ENCODE measurements around the gene MRPS27.

MRPS27 gene

DNA sequence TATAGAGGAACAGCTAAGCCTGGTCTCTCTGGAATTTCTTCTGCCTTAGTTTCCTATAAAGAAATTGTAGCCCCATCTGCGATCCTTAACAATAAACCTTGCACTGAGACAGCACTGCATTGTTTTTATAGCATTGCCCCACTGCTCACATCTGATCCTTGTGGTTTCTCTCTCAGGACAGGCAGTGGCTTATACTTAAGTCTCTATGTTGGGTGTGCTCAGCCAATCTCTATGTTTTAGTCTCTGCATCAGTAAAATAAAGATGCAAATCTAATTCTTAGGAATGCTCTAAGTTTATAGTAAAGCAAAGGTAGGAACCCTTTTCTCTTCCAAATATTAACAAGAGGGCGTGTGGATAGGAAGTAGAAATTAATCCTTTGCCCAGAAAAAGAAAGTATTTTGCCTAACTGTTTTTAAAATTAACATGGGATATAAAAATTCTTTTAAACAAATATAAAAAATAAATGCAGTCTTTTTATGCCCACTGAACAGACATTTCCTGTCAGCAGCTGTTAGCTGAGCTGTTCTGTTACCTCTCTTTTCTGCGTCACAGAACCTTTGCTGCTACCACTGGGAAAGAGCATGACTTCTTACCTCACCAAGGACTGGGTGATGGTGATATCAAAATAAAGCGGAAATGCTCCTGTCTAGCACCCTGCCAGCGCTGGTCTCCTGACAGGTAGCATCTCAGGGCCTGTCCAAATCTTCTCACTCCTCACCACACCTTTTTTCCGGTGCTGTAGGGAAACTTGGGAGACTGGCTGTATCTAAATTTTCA, 29.5 kb downstream of the MRPS27 start:
- no peak for DNase-seq

DNA sequence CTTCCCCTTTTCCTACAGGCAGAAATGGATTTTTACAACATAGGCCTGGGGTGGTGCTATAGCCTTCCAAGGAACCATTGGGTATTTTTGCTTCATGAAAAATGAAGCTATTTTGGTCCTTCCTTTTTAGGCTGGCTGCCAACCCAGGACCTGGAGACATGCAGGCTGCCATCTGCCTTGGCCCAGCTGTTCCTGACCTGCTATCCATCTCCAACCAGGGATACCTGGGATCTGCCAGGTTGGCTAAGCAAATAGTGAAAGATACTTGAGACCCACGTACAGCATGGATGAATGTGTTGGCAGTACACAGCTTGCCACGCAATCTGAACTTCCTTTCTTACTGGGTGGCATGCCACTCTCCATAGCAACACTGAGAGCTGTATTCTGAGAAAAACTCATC, 31.1 kb downstream of the MRPS27 start:
- no peak for DNase-seq

DNA sequence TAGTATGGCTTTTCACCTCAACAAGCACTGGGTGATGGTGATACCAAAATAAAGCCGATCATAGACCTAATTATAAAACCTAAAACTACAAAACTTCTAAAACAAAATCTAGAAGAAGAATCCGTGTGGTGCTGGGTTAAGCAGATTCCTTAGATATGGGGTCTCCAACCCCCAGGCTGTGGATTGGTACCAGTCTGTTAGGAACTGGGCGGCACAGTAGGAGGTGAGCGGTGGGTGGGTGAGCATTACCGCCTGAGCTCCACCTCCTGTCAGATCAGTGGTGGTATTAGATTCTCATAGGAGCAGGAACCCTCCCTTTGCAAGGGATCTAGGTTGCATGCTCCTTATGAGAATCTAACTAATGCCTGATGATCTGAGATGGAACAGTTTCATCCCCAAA, 33.2 kb downstream of the MRPS27 start:
- no peak for DNase-seq

DNA sequence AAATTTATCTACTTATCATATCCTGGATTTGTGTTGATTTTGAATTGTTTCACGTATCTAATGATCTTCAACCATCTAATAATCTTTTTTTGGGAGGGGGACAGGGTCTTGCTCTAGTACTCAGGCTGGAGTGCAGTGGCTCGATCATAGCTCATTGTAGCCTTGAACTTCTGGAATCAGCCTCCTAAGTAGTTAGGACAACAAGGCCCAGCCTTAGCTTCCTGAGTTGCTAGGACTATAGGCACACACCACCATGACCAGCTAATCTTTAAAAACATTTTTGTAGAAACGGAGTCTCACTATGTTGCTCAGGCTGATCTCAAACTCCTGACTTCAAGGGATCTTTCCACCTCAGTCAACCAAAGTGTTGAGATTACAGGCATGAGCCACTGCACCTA, 34.6 kb downstream of the MRPS27 start:
- DNase-seq = no peak

DNA sequence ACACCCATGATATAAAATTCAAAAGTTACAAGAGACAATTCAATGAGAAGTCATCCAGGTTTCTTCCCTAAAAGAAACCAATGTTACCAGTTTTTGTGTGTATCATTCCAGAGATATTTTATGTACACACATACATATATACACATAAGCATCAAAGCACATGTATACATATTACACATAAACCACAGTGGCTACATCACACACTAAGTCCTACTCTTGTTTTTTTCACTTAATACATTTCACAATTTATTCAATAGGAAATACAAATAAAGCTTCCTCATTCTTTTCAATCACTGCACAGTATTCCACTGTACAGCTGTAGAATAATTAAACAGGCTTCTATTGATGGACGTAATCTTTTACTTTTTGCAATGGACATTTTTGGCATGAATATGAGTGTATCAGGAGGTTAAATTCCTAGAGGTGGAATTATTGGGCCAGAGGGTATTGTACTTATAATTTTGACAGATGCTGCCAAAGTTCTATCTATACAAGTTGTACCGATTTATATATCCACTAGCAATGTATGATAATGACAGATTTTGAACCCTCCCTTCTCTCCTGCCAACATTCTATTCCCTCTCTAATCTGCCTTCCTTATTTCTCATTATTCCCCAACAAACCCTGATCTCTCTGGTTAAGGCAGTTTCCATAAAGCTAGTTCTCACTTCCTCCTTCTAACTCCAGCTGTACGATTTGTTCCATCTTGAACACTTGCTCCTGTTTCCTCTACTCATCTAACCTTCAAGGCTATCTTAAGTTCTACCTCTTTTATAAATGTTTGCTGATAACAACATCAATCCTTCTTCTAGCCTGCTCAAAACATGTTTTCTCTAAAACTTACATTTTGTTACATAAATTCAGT, 35.2 kb downstream of the MRPS27 start:
- DNase-seq = no peak

DNA sequence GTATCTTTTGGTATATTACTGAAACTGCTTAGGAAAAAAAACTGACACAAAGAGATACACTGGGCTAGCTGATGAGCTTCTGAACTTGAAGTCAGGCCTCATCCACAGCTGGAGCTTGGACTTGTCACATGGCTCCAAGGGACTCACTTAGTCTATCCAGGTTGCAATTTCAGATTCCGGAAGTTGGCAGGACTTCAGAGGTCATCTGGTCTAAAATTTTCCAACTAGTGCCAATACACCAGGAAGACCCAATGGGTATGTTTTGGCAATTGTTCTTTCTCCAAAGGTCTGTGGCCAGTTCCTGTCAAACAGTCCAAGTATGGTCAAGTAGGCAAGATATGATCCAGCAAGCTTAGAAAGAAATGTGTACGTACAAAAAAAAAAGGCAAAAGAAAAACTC, 36.7 kb downstream of the MRPS27 start:
- no peak for DNase-seq

DNA sequence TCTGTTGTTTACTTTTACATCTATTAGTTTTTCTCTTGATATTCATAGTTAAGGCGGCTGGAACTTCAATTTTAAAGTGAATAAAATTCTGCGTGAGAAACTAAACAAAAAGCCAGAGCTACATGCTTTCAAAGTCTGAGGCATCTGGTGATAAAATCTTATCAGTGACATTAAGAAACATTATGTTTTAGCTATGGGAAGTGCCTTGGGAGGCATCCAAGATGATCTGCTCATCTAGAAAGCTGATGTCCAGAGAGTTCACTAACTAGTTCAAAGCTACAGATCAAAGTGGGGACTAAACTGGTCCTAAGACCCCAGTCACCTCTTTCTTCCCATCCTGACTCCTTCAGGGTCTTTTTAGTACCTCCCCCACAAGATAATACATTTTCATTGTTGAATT, 37.2 kb downstream of the MRPS27 start:
- DNase-seq = no peak

DNA sequence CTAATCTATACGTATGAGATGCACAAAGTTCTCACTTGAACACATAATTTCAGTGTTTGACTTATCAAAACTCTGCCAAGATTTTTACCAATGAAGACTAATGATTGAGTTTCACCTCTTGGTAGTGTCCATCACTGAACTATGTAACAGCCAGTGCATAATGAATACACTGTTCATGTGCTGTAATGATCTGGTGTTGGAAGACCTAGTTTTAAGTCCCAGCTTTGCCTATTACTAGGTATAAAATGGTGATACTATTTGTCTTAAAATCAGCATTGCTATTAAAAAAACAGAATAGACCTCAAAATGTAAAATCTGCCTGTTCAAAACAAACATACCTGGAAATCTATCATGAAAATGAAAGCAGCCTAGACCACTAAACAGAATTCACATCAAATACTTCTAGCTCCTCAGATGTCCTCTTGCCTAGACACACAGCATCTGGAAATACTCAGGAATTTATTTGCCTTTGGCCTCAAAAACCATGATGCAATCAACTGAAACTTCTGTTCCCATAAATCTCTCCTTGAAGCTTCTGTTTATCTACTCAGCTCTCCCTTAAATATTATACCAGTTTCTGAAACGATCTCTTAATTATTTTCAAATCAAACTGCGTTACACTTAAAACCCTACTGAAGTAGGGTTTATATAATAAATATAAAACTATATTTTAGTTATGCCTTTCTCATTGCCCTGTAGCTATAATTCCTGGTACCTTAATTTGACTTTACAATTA, 38.1 kb downstream of the MRPS27 start:
- DNase-seq = no peak

DNA sequence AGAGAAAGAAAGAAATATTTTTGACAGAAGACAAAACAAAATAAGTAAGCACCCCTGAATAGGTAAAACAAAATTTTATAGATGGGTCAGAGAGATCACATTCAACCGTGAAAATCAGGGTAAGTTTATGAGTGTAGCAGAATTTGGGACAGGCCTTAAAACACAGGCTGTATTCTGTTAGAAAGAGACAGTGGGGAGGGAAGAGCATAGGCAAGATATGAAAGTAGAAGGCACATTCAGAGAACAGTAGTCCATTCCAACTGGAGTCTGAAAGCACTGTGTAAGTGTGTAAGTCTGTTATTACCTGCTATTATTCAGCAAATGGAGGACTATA, 38.6 kb downstream of the MRPS27 start:
- DNase-seq = no peak

DNA sequence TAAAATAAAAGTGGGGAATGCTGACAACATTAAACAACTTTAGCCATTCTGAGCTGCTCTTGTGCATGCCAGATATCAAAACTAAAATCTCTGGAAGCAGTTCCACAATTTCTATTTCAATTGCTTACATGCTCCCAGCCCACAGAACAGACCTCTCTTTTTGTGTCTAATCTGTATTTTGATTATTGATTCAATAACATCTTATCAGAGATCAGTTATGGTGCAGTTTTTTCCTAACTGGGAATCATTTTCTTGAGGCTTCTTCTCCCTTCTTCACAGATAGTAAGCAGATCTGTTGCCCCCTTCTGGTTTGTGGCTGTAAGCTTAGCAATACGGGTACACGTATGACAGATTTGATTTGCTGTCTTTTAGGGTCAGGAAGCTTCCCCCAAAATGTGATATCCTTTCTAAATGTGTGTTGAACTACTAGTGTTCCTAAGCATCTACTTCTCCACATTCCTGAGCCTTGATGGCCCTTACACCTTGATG, 39.4 kb downstream of the MRPS27 start:
- DNase-seq = peak; percentile 41

DNA sequence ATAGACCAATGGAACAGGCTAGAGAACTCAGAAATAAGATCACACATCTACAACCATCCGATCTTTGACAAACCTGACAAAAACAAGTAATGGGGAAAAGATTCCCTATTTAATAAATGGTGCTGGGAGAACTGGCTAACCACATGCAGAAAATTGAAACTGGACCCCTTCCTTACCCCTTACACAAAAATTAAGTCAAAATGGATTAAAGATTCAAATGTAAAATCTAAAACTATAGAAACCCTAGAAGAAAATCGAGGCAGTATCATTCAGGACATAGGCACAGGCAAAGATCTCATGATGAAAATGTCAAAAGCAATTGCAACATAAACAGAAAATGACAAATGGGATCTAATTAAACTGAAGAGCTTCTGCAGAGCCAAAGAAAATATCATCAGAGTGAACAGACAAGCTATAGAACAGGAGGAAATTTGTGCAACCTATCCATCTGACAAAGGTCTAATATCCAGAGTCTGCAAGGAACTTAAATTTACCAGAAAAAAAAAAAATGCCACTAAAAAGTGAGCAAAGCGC, 43.8 kb downstream of the MRPS27 start:
- DNase-seq = no peak

DNA sequence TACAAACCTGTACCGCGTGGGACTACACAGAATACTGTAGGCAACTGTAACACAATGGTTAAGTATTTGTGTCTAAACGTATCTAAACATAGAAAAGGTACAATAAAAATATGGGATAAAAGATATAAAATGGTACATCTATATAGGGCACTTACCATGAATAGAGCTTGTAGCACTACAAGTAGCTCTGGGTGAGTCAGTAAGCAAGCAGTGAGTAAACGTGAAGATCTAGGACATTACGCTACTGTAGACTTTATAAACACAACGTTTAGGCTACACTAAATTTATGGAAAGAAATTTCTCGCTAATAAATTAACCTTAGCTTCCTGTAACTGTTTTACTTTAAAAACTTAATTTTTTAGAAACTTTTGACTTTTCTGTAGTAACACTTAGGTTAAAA, 46.5 kb downstream of the MRPS27 start:
- no peak for DNase-seq

DNA sequence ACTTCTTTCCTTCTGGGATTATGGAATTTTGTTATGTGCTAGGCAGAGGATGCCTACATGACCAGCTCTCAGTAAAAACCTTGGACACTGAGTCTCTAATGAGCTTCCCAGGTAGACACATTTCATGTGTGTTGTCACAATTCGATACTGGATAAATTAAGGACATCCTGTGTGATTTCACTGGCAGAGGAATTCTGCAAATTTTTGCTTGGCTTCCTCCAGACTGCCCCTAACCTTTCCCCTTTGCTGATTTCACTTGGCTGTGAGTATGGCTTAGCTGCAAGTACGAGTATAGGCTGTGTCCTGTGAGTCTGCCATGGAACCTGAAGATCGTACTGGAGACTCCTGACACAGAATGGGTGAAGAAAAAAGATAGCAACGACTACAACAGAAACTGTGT, 47.6 kb downstream of the MRPS27 start:
- no peak for DNase-seq

DNA sequence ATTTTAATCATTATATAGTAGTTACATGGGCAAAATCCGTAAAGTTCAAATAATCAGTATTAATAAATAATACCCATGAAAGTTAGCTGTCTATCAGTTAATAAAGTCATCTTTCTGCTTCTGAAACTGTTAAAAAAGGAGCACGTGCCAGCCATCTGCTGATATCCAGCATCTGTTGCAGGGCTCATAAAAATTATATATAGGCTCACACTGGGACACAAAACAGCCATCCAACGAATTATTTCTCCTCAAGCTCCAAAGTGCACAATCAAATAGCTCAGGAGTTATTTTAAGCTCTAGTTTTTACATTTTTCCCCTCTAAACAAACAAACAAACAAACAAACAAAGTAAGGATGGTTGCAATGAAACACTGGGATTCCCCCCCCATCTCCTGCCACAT, 48.3 kb downstream of the MRPS27 start:
- DNase-seq = no peak

DNA sequence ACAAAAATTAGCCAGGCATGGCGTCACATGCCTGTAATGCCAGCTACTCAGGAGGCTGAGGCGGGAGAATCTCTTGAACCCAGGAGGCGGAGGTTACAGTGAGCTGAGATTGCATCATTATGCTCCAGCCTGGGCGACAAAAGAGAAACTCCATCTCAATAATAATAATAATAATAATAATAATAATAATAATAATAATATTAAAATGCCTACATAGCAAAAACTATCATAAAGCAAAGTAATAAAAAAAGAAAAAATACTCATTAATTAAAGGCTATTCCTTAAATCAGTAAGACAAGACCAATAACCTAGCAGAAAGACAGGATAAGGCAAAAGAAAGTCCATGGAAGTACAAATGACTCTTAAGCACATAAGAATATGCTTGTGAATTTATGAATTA, 50.0 kb downstream of the MRPS27 start:
- no peak for DNase-seq

DNA sequence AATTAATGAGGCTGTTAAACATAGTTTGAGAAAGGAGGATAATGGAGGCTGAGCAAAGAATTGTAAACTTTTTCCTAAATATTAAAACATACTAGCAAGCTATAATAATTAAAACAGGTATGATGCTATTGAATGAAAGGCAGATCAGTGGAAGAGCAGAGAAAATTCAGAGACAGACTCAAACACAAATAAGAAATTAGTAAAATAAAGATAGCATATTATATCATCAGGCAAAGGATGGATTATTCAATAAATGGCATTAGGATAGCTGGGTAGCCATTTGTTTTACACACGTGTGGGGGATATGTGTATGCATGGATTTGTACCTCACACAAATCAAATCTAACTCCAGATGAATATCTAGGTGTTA, 50.6 kb downstream of the MRPS27 start:
- no peak for DNase-seq

DNA sequence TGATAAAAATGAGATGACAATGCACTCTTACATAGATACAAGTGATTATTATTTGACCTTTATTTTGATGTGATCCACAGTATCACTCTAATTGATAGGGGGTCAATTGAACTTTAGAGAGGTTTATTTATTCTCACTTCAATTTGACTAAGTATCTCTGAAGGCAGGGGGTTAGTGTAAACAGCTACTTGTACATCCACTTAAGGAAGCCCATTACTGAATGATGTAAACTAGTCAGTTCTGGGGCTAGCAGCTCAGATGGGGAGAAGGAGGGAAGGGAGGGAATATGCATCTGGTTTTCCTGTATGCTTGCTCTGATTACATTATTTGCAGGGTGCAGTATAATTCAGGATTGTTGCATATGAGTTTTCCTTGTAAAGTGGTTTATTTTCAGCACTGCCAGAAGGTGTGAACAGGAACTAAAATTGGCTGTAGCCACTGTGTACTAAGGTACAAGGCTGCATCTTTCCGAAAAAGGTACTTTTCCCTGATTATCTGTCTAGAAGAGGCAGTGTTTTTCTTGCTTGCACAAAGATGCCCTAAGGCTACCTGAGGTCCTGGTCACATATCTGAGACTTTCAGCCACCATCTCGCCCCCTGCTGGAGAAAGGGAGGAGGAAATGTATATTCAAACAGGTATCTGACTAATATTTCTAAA, 51.2 kb downstream of the MRPS27 start:
- DNase-seq = no peak

DNA sequence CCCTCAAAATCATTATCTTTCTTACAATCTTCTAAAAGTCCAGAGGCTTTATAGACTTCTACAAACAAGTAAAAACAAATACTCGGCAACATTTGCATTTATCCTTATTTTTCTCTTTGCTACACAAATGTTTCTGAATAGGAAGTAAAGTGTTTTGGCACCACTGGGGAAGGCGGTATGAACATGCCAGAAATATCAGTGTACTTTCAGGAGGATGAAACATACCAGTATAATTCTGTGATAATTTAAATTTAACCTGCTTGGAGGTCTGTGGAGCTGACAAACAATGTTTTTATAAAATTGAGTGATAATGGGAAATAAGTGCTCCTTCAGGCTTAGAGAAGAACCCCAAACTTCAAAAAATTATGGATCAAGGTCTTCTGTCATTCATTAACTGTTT, 51.8 kb downstream of the MRPS27 start:
- no peak for DNase-seq

DNA sequence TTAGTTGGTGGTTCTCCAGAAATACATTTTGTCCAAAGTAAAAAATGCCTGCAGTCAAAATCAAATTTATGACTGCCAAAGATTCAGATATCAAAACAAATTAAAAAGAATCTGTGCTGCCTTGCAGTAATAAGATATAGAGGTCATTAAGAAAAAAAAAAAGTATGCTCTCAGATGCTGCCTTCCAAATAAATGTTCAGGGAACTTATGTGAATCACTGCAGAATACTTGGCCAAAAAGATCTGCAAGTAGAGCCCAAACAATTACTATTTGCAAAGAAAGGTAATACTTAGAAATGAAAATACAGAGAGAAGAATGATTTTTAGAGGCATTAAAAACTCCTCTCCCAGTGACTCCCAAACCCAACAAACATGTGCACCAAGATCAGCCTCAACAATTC, 52.4 kb downstream of the MRPS27 start:
- no peak for DNase-seq

DNA sequence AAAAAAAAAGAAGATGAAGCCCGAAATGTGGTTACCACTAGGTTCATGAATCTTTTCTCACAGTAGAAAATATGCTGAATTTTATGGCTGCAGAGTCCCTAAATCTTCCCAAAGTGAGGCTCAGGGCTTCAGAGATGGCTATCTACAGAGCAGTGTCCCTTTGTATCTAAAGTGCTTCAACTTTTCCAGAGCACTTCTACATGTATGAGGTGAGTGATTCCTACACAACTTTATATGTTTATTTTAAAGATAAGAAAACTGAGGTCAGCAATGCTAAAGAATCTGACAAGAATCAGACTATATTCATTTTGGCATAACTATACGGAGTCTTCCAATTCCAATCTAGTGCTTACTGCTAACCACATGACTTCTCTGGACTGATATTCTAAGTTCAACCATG, 53.2 kb downstream of the MRPS27 start:
- DNase-seq = no peak

DNA sequence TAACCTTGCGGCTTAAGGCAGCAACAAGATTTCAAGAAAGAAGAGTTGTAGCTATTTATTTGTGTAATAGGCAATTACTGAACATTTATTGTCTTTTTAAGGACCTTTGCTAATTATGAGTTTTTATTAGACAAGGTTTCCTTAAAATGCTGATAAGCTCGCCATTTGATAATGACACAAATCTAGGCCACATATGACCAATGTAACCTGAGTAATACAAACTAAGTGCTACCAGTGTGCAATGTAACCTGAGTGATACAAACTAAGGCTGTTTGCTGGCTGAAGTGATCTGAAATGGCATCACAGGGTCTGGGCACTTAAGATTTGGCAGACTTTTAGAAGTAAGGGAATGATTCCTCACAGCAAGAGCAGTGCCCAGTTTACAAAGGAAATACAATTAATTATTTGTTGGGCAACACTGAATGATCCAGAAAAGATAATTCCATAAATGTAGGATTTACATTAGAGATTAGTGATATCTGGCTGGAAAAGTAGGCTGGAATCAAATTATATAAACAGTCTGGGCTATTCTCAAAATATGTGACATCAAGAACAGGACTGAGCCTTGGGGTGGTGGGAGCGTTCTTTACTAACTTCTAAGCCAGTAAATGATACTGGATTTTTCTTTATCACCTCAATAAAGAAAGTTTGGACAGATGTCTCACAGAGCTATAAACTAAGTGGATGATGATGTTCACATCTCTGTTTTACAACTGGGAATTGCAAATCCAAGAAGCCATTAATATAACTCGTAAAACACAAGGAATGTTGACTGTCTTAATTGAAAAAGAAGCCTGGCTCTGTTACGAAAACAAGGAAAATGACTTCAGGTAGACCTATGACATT, 54.8 kb downstream of the MRPS27 start:
- no peak for DNase-seq

DNA sequence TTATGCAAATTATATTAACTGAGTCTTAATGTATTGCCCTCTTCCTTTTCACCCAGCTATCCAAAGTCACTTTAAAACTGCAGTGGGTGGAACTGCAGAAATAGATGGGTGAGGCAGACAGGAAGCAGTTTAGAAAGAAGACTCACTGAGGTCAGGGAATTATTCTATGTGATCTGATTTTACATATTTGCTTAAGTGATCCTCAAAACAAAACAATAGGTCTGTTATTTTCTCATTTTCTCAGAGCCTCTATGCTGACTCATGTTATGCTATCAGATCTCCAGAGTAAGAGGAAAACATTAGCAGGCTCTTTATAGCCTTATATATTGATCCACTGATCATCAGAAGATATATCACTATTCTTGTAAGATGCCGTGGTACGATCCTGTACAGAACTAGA, 63.5 kb downstream of the MRPS27 start:
- DNase-seq = no peak

Data from midbrain (tissue), 1 donor.